ENCODE data around the gene SIRT7. TPM values are rescaled to one million over a fixed set of nuclear protein-coding genes. Genes with fewer than 3 reads are reported as not detected.
A peak's percentile ranks its signal among the peaks of the same experiment; 100 is the strongest.

Gene SIRT7
- total and polyA plus RNA-seq, 2 donors (not counting 3 experiments of a cell fraction or from before 2014, with no cell fraction given), result 11.6 to 28.8 TPM

DNA sequence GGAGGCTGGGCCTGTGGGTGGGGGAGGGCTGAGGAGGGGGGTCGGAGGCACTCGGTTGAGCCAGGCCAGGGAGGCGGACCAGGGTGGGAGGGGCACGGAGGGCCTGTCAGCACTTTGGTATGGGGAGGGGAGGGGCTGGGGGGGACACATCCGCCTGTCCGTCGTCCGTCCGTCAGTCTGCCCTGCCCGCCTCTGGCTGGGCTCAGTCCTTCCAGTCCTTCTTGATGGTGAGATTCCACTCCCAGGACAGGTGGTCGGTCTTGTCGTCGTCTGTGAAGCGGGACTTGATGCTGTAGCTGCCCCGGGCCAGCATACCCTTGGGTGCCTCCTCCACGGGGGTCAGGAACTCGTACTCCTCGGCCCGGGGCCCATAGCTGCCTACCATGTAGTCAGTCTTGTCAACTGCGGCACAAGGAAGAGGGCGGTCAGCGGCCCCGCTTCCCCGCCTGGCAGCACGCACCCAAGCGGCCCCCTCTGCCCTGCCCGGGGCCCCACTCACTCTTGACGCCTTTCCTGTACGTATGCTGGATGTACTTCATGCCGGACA, 49.2 kb downstream of the SIRT7 start:
- Histone ChIP-seq H4K20me1 (replicated peaks; ENCODE audit: control insufficient read depth, extremely low read depth, insufficient read depth, low read length) (no peaks in the 10 kb centered on the region), H3K36me3 (ENCODE audit: control insufficient read depth in 2 of 2, extremely low read depth in 1 of 2, insufficient read depth in 2 of 2, low read length in 2 of 2) (peaks cover 6 to 19% of the 10 kb centered on the region in 2 experiments), H3K79me2 (ENCODE audit: control insufficient read depth, insufficient read depth, low read length) (peaks cover 25% of the 10 kb centered on the region), H3K27ac (ENCODE audit: insufficient read depth, low read depth, low read length) (no peak overlapping the region), H2AFZ (ENCODE audit: low read depth, low read length) (no peak overlapping the region), H3K4me1 (ENCODE audit: control insufficient read depth, extremely low read depth, insufficient read depth, low read length) (peaks cover 17% of the 10 kb centered on the region), H3K9me3 (replicated peaks; ENCODE audit: control insufficient read depth, insufficient read depth, low read length) (no peaks in the 10 kb centered on the region), H3K27me3 (ENCODE audit: control insufficient read depth in 2 of 2, insufficient read depth in 2 of 2, low read length in 2 of 2) (no peaks in the 10 kb centered on the region), H3K9ac (replicated peaks; ENCODE audit: extremely low read depth, insufficient read depth, low read length) (no peak overlapping the region), H3K4me2 (ENCODE audit: insufficient read depth, low read length) (peak overlapping the region; percentile 79), H3K4me3 (replicated peaks in 1 of 3; ENCODE audit: insufficient read depth in 1 of 3, low read depth in 1 of 3, low read length in 3 of 3) (no peak overlapping the region), H3K9me1 (replicated peaks; ENCODE audit: control insufficient read depth, extremely low read depth, insufficient read depth, low read length) (no peaks in the 10 kb centered on the region)
- CTCF ChIA-PET, result interaction anchor here (1.4 to 3.0 kb wide), 5 partner anchors 23 to 153 kb away, joined by 4 to 16 read pairs (median 9); partner anchors contain the start of genes ALYREF, ANAPC11, CENPX and LRRC45
- POLR2A ChIA-PET, result no interaction called here
- intact Hi-C loops (cut with micrococcal nuclease) (loop anchor here (1.0 kb wide), 1 partner anchor 7 kb away; no protein-coding TSS in a partner anchor), dilution Hi-C loops (cut with MboI; ENCODE audit: extremely low pct_ligation_motif_present, low sequenced_read_pairs) (no loop called here)
- no peak for DNase-seq (ENCODE audit: low read depth, low spot score)
- TF ChIP-seq POLR2A (IDR thresholded peaks at IDR 0.05; ENCODE audit: low read depth, low read length), result peak; percentile 17
- no peak for TF ChIP-seq EZH2 (IDR thresholded peaks at IDR 0.05; ENCODE audit: borderline replicate concordance, low read depth, low read length, severe bottlenecking)
- no peak for TF ChIP-seq POLR2AphosphoS5 (IDR thresholded peaks at IDR 0.05; ENCODE audit: insufficient read depth, low read depth, low read length)
- TF ChIP-seq GATA2 (IDR thresholded peaks at IDR 0.05; ENCODE audit: insufficient read depth, insufficient read length, low read depth, low read length), result no peak
- no peak for TF ChIP-seq FOS (IDR thresholded peaks at IDR 0.05; ENCODE audit: borderline replicate concordance, insufficient read depth, low read length)
- FAIRE-seq, result no peak
- no TSS peak for BruUV-seq (replicated peaks)

DNA sequence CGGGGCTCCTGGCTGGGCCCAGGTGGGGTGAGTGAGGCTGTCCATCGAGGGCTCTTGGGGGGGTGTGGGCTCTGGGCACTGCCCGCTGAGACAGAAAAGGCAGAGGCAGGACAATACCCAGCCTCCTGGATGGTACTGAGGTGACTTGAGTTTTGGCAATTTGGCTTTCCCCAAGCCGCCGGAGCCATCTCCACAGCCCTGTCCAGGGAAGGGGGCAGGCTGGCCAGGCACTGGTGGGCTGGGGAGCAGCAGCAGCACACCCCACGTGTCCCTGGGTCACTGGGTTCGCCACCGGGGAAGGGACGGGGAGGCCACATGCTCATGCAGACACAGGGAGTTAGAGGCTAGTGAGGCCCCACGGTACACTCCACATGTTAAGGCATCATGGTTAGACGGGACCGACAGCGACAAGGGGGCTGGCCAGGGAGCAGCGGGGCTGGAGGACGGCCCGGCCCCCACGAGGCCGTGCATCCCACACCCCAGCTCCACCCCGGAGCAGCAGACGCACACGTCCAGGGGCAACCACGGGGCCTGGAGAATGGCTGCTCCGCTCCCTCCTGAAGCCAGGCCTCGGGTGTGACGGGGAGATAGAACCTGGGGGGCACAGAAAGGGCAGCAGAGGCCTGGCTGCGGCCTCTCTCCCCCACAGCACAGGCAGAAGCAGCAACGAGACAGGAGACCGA, 49.8 kb downstream of the SIRT7 start:
- DNase-seq (ENCODE audit: low read depth, low spot score) (no peak), FAIRE-seq (no peak)
- Histone ChIP-seq H3K36me3 (ENCODE audit: control insufficient read depth in 2 of 2, extremely low read depth in 1 of 2, insufficient read depth in 2 of 2, low read length in 2 of 2) (peaks cover 6 to 19% of the 10 kb centered on the region in 2 experiments), H3K27me3 (ENCODE audit: control insufficient read depth in 2 of 2, insufficient read depth in 2 of 2, low read length in 2 of 2) (no peaks in the 10 kb centered on the region), H4K20me1 (replicated peaks; ENCODE audit: control insufficient read depth, extremely low read depth, insufficient read depth, low read length) (no peaks in the 10 kb centered on the region), H3K4me1 (ENCODE audit: control insufficient read depth, extremely low read depth, insufficient read depth, low read length) (peaks cover 17% of the 10 kb centered on the region), H2AFZ (ENCODE audit: low read depth, low read length) (no peak overlapping the region), H3K4me3 (replicated peaks in 1 of 3; ENCODE audit: insufficient read depth in 1 of 3, low read depth in 1 of 3, low read length in 3 of 3) (no peak overlapping the region), H3K9me3 (replicated peaks; ENCODE audit: control insufficient read depth, insufficient read depth, low read length) (no peaks in the 10 kb centered on the region), H3K4me2 (ENCODE audit: insufficient read depth, low read length) (no peak overlapping the region), H3K9ac (replicated peaks; ENCODE audit: extremely low read depth, insufficient read depth, low read length) (no peak overlapping the region), H3K27ac (ENCODE audit: insufficient read depth, low read depth, low read length) (no peak overlapping the region), H3K9me1 (replicated peaks; ENCODE audit: control insufficient read depth, extremely low read depth, insufficient read depth, low read length) (no peaks in the 10 kb centered on the region), H3K79me2 (ENCODE audit: control insufficient read depth, insufficient read depth, low read length) (peaks cover 25% of the 10 kb centered on the region)
- dilution Hi-C loops (cut with MboI; ENCODE audit: extremely low pct_ligation_motif_present, low sequenced_read_pairs), result no loop called here
- TSS peak; percentile 36 for BruUV-seq (replicated peaks)
- no peak for TF ChIP-seq MYC (IDR thresholded peaks at IDR 0.05; ENCODE audit: low read depth, low read length)
- TF ChIP-seq POLR2A (IDR thresholded peaks at IDR 0.05; ENCODE audit: low read depth, low read length), result peak; percentile 3
- CTCF ChIA-PET, result interaction anchor here (1.6 to 3.0 kb wide), 2 partner anchors 29 to 154 kb away, joined by 4 to 16 read pairs; partner anchors contain the start of genes CENPX and LRRC45
- POLR2A ChIA-PET, result no interaction called here
- intact Hi-C loops (cut with micrococcal nuclease), result no loop called here
